Right lung (tissue), 10 donors: ENCODE data around the gene TAF11. TPM values are rescaled to one million over a fixed set of nuclear protein-coding genes. Genes with fewer than 3 reads are reported as not detected.
"Not testable (repeated sequence)": the region's sequence is repeated elsewhere in the genome, so short reads cannot be mapped to it uniquely, and the experiment has no call there.

Source experiments
- DNase-seq, 2 donors: peaks; one replicate each; pipeline ENCODE4 v3.0.0-alpha.2; 2013
- long read RNA-seq, 8 donors: transcript quantifications; one replicate each; lab custom pipeline, GENCODE V29; 2026
- polyA plus RNA-seq, 5 donors: library from polyadenylated mRNA; unstranded; fragments of 120-200 nt; gene quantifications; one replicate each; pipeline versions ENCODE4 v1.2.1 to v1.2.3, GENCODE V29; 2013; ENCODE audit warnings: inconsistent platforms in 1 of 5, low replicate concordance in 1 of 5; ENCODE audit not compliant: insufficient read length in 5 of 5, insufficient read depth in 1 of 5

The TAF11 gene, protein sequence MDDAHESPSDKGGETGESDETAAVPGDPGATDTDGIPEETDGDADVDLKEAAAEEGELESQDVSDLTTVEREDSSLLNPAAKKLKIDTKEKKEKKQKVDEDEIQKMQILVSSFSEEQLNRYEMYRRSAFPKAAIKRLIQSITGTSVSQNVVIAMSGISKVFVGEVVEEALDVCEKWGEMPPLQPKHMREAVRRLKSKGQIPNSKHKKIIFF
- 10 to 100 TPM; 46.1 to 59.1 (median 50.0) TPM for polyA plus RNA-seq
- long read RNA-seq, donor 1, transcript TAF11-201 (5 exons, 1,580 nt): major isoform, 12 of 12 reads
- long read RNA-seq, donor 1, partial matches to known transcripts: 0 of 12 reads
- long read RNA-seq, donor 1, other reads (novel, unspliced or antisense): 0 of 12 reads
- long read RNA-seq, donor 2, transcript TAF11-201 (5 exons, 1,580 nt): major isoform, 15 of 16 reads
- long read RNA-seq, donor 2, partial matches to known transcripts: 0 of 16 reads
- long read RNA-seq, donor 2, other reads (novel, unspliced or antisense): 0 of 16 reads
- long read RNA-seq, donor 3, transcript TAF11-201 (5 exons, 1,580 nt): major isoform, 15 of 15 reads
- long read RNA-seq, donor 3, partial matches to known transcripts: 0 of 15 reads
- long read RNA-seq, donor 3, other reads (novel, unspliced or antisense): 0 of 15 reads
- long read RNA-seq, donor 4, partial matches to known transcripts: 10 of 14 reads
- long read RNA-seq, donor 4, other reads (novel, unspliced or antisense): 0 of 14 reads
- long read RNA-seq, donor 5, transcript TAF11-201 (5 exons, 1,580 nt): major isoform, 12 of 27 reads
- long read RNA-seq, donor 5, partial matches to known transcripts: 13 of 27 reads
- long read RNA-seq, donor 5, other reads (novel, unspliced or antisense): 0 of 27 reads
- long read RNA-seq, donor 6, transcript TAF11-201 (5 exons, 1,580 nt): major isoform, 17 of 49 reads
- long read RNA-seq, donor 6, partial matches to known transcripts: 30 of 49 reads
- long read RNA-seq, donor 6, other reads (novel, unspliced or antisense): 0 of 49 reads
- long read RNA-seq, donor 7, transcript TAF11-201 (5 exons, 1,580 nt): major isoform, 8 of 10 reads
- long read RNA-seq, donor 7, partial matches to known transcripts: 0 of 10 reads
- long read RNA-seq, donor 7, other reads (novel, unspliced or antisense): 0 of 10 reads
- long read RNA-seq, donor 8, partial matches to known transcripts: 0 of 4 reads
- long read RNA-seq, donor 8, other reads (novel, unspliced or antisense): 0 of 4 reads

DNA sequence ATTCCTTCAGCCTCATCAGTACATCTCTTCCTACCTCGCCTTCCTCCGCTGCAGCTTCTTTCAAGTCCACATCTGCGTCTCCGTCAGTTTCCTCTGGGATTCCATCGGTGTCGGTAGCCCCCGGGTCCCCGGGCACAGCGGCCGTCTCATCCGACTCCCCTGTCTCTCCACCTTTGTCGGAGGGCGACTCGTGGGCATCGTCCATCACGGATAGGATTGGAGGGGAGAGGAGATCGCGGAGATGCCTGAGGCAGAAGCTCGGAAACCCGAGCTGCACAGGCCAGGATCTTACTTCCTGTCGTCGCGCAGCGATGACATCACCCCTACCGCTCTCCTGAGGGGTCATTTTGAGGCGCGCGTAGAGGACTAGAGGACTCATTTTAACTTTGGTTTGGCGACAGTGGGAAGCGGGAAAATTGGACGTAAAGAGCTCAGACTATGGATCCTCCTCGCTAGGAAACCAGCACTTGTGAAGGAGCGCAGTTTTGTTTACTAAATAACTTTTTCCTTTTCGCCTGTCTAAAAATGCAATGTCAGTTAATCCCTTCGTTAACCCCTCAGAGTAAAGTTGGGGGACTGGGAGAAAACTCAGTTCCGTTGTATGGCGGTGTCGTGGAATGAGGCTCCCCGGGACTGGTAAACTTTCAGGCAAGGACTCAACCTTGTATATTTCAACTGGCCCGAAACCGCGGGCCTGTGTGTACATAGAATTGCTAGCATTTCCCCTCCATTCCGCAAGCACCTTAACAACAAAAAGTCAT lies at the start of gene TAF11:
TSS of gene TAF11 (minus strand) at position 290 of the 761 bp plus-strand sequence. CDS start at position 205, 85 bp downstream.
- DNase-seq: peak; percentile 94

DNA sequence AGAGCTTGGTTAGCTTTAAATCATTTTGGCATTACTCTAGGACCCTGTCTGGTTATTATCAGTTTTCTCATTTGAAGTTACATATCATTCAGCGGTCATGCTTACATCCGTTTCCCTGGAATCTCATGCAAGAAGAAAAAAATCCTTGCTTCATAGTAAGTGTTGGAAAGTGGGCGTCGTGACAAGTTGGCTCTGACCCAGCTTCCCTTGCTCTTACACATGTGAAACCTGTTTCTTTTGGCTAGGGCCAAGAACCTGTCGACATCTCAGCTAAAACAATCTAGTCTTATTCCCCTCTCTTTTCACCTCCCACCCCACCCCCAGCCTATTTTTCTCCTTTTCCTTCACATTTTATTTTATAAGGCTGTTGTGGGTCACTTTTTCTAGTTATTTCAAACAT lies 46.7 kb upstream of the TAF11 start:
- peak; percentile 67 to 70 for DNase-seq

- DNase-seq: not testable (repeated sequence)
Observed at GRCh38 chr6:34932202-34932601, 44.4 kb upstream of the TAF11 start.

- no peak for DNase-seq
Observed at GRCh38 chr6:34930221-34930620, 42.4 kb upstream of the TAF11 start.

DNA sequence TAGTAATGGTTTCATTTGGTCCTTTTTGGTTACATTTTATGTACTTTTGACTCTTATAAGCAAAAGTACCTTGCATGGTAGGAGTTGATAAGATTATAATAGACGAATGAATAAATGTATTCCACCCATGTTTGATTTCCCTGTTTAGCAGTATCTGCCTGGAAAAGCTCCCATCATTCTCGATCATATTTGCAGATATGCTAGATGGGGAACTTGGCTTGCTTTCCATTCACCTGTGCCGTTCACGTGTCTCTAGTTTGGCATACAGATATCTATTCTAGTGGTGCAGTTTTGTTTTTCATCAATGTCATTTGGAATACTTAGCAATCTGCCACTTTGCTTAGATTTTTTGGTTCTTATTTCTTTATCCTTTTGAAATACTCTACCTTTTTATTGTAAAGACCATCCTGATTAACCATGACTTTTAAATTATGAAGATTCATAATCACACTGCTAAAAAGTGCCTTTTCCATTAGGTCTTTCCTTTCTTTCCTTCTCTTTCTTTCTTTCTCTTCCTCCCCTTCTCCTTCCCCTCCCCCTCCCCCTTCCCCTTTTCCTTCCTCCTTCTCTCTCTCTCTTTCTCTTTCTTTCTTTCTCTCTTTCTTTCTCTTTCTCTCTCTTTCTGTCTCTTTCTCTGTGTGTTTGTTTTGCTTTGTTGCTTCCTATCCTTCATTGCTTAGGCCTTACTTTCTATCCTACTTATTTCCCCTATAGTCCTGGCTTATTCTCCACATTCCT lies 41.6 kb upstream of the TAF11 start:
- no peak for DNase-seq

- no peak for DNase-seq
Observed at GRCh38 chr6:34928695-34929094, 40.9 kb upstream of the TAF11 start.

DNA sequence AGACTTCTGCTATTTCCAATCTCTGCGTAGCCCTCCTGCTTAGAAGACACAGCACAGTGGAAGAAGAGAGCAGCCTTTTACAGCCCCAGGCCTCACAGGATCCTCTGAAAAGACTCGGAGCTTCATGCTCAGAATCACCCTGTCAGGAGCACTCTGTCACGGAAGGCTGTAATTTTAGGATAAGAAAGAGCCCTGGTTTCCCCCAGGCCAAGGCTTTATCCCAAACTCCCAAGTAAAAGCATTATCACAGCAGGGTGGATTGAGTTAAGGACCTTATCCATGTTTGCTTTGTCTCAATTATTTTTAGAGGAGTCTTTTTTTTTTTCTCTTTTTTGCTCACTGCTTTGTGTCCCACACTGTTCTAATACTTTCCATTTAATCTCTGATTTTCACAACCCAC lies 40.4 kb upstream of the TAF11 start:
- DNase-seq: no peak

DNA sequence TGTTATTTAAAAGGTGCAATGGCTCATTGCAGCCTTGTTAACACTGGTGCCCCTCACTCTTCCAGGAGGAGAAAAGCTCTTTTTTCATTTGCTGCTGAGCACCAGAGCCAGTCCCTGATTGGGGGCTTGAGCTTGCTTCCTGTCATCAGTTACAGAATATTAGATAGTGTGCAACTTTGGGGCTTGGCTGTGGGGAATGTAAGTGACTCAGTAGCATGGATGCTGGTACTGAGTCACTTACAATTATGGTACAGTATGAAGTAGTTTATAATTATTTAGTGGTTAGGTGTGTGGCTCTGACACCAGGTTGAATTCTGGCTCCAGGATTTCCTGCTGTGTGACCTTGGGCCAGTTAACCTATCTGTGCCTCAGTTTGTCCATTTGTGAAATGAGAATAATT lies 38.8 kb upstream of the TAF11 start:
- no peak for DNase-seq

GRCh38 chr6:34924831-34925625 lies 37.2 kb upstream of the TAF11 start:
- DNase-seq: no peak

DNA sequence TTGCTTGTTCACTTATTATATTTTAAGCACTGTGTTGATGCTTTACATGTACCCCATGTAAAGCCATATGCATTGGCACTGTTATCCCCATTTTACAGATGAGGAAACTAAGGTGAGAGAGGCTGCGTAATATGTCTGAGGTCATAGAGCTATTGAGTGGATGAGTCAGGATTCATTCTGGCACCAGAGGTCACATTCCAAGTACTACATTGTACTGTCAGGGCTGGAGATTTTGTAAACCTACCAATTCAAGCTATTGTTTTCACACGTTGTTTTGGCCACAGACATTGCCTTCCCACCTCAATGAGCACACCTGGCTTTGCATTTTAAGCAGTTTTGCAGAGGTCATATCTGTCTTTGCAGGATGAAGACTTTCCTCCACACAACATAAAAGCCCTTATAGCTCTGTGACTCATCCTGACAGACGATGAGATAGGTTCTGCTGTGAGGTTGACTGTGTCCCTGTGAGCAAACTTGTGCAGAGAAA lies 34.4 kb upstream of the TAF11 start:
- DNase-seq: no peak

GRCh38 chr6:34920097-34920496 lies 32.3 kb upstream of the TAF11 start:
- DNase-seq: no peak

- DNase-seq: no peak
Observed at GRCh38 chr6:34919651-34920050, 31.8 kb upstream of the TAF11 start.

GRCh38 chr6:34917626-34918285 lies 29.9 kb upstream of the TAF11 start:
- DNase-seq: no peak

GRCh38 chr6:34916348-34916967 lies 28.6 kb upstream of the TAF11 start:
- DNase-seq: no peak

GRCh38 chr6:34914358-34914757 lies 26.5 kb upstream of the TAF11 start:
- DNase-seq: no peak

- DNase-seq: no peak
Observed at GRCh38 chr6:34912715-34913464, 25.0 kb upstream of the TAF11 start.

DNA sequence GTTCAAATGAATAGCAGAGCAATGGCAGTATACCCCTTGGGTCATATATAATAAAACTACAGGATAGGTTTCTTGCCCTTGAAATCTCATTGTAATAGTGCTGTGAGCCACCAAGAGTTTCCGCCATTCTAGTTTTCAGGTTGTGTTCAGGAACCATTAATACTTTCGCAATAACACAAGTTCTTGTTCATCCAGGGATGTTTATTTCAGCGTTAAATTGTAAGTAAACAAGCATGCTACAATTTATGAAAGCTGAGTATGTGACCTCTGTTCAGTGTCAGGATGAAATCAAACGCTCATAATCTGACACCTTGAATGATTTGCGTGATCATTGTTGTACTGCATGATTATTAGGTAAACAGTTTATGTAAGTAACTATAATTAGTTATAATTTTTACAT lies 24.0 kb upstream of the TAF11 start:
- DNase-seq: no peak
